WTC11 (cell line): Measurements from ENCODE around the gene CACNA2D3. TPM values are rescaled to one million over a fixed set of nuclear protein-coding genes. Genes with fewer than 3 reads are reported as not detected.

Experiments
- ATAC-seq: fragments of 200-7000 bp; cut with Tn5 transposase; 2 replicates; pipeline ENCODE4 v1.10.0; 2021; ENCODE audit warnings: mild to moderate bottlenecking, moderate library complexity
- CTCF ChIA-PET: fragments of 300-600 bp; sonication (Branson Sonifier 250); formaldehyde crosslinking; loops from one replicate; lab custom pipeline; 2021; ENCODE audit warnings: antibody characterized with exemption; lab: Charles Lee
- POLR2A ChIA-PET: fragments of 350-600 bp; sonication (Branson Sonifier 250); formaldehyde crosslinking; loops from one replicate; lab custom pipeline; 2021; ENCODE audit warnings: antibody characterized with exemption; lab: Charles Lee
- DNase-seq: peaks from one replicate; pipeline ENCODE4 v3.0.0; 2021; ENCODE audit warnings: low spot score
- H3K27ac Mint-ChIP-seq: 2 replicates; pipeline ENCODE4 v1.8.0; 2021; ENCODE audit warnings: mixed read lengths
- H3K27me3 Mint-ChIP-seq: 2 replicates; pipeline ENCODE4 v1.8.0; 2021; ENCODE audit warnings: low read depth, mild to moderate bottlenecking, moderate library complexity, mixed read lengths
- H3K36me3 Mint-ChIP-seq: 2 replicates; pipeline ENCODE4 v1.8.0; 2021; ENCODE audit warnings: mixed read lengths
- H3K4me1 Mint-ChIP-seq: 2 replicates; pipeline ENCODE4 v1.8.0; 2022; ENCODE audit warnings: mixed read lengths
- H3K4me3 Mint-ChIP-seq: 2 replicates; pipeline ENCODE4 v1.8.0; 2021; ENCODE audit warnings: mild to moderate bottlenecking, moderate library complexity, mixed read lengths
- H3K9me3 Mint-ChIP-seq: 2 replicates; pipeline ENCODE4 v1.8.0; 2021; ENCODE audit warnings: mixed read lengths
- CREB1 ChIP-seq: sonication (generic); formaldehyde crosslinking; IDR thresholded peaks from 2 replicates; pipeline ENCODE4 v1.8.0; 2023; ENCODE audit warnings: mild to moderate bottlenecking, missing genetic modification reagents
- JAZF1 ChIP-seq: fragments of 250-450 bp; sonication (Bioruptor Pico); IDR thresholded peaks from 2 replicates; pipeline ENCODE4 v1.9.0; 2021; ENCODE audit warnings: moderate library complexity, mild to moderate bottlenecking, inconsistent platforms
- MYBL2 ChIP-seq: sonication (generic); formaldehyde crosslinking; IDR thresholded peaks from 2 replicates; pipeline ENCODE4 v1.8.1; 2023; ENCODE audit warnings: mild to moderate bottlenecking, moderate library complexity, missing genetic modification reagents
- OVOL2 ChIP-seq: fragments of 250-450 bp; sonication (Bioruptor Pico); IDR thresholded peaks from 2 replicates; pipeline ENCODE4 v1.9.0; 2021; ENCODE audit warnings: mild to moderate bottlenecking, borderline replicate concordance
- PRRX2 ChIP-seq: fragments of 250-450 bp; sonication (Bioruptor Pico); IDR thresholded peaks from 2 replicates; pipeline ENCODE4 v1.8.0; 2021; ENCODE audit warnings: mild to moderate bottlenecking
- RELA ChIP-seq: sonication (generic); formaldehyde crosslinking; IDR thresholded peaks from 2 replicates; pipeline ENCODE4 v1.8.1; 2022; ENCODE audit warnings: missing genetic modification reagents, mild to moderate bottlenecking, borderline replicate concordance
- SOX15 ChIP-seq: fragments of 250-450 bp; sonication (Bioruptor Pico); IDR thresholded peaks from 2 replicates; pipeline ENCODE4 v1.9.0; 2021; ENCODE audit warnings: mild to moderate bottlenecking
- TCF7 ChIP-seq: sonication (generic); formaldehyde crosslinking; IDR thresholded peaks from 2 replicates; pipeline ENCODE4 v1.8.0; 2022; ENCODE audit warnings: mild to moderate bottlenecking, low read depth, missing genetic modification reagents, moderate library complexity
- TEAD4 ChIP-seq: sonication (generic); formaldehyde crosslinking; IDR thresholded peaks from 2 replicates; pipeline ENCODE4 v1.8.0; 2022; ENCODE audit warnings: mild to moderate bottlenecking, missing genetic modification reagents
- TP53 ChIP-seq: sonication (generic); formaldehyde crosslinking; IDR thresholded peaks from 2 replicates; pipeline ENCODE4 v1.8.1; 2023; ENCODE audit warnings: mild to moderate bottlenecking, missing genetic modification reagents
- ZNF121 ChIP-seq: sonication (generic); formaldehyde crosslinking; IDR thresholded peaks from 2 replicates; pipeline ENCODE4 v1.8.0; 2023; ENCODE audit warnings: missing genetic modification reagents
- ZNF317 ChIP-seq: sonication (generic); formaldehyde crosslinking; IDR thresholded peaks from 2 replicates; pipeline ENCODE4 v1.8.1; 2023; ENCODE audit warnings: low read depth, mild to moderate bottlenecking, moderate library complexity, missing genetic modification reagents, borderline replicate concordance
- ZNF396 ChIP-seq: fragments of 250-450 bp; sonication (Bioruptor Pico); IDR thresholded peaks from 2 replicates; pipeline ENCODE4 v1.8.0; 2021; ENCODE audit warnings: mild to moderate bottlenecking, moderate library complexity, borderline replicate concordance
- ZNF416 ChIP-seq: fragments of 250-450 bp; sonication (Bioruptor Pico); IDR thresholded peaks from 2 replicates; pipeline ENCODE4 v1.9.0; 2021; ENCODE audit warnings: mild to moderate bottlenecking, inconsistent platforms
- ZNF423 ChIP-seq: fragments of 250-450 bp; sonication (Bioruptor Pico); IDR thresholded peaks from 2 replicates; pipeline ENCODE4 v2.1.2; 2022; ENCODE audit warnings: mild to moderate bottlenecking, moderate library complexity
- total RNA-seq: library from RNA; stranded (reverse); gene quantifications from 3 replicates; pipeline ENCODE4 v1.2.3, GENCODE V29; 2021
- TF ChIP-seq, protein P1 (sequence below): sonication (generic); formaldehyde crosslinking; IDR thresholded peaks from 2 replicates; pipeline ENCODE4 v1.8.1; 2023; ENCODE audit warnings: mild to moderate bottlenecking, missing genetic modification reagents
- TF ChIP-seq, protein P2 (sequence below): sonication (generic); formaldehyde crosslinking; IDR thresholded peaks from 2 replicates; pipeline ENCODE4 v1.8.1; 2022; ENCODE audit warnings: low read depth, missing genetic modification reagents, borderline replicate concordance
- TF ChIP-seq, protein P3 (sequence below): sonication (generic); formaldehyde crosslinking; conservative IDR thresholded peaks from 2 replicates; pipeline ENCODE4 v1.8.1; 2023; ENCODE audit warnings: mild to moderate bottlenecking, low read depth, missing genetic modification reagents, moderate library complexity
- TF ChIP-seq, protein P4 (sequence below): fragments of 250-450 bp; sonication (Bioruptor Pico); IDR thresholded peaks from 2 replicates; pipeline ENCODE4 v1.9.0; 2021; ENCODE audit warnings: mild to moderate bottlenecking
- TF ChIP-seq, protein P5 (sequence below): fragments of 200-600 bp; IDR thresholded peaks from 2 replicates; pipeline ENCODE4 v1.8.0; 2022; ENCODE audit warnings: antibody characterized with exemption

Gene CACNA2D3
- total RNA-seq, 1 experiment from 2014 or later: 5.0 TPM

DNA sequence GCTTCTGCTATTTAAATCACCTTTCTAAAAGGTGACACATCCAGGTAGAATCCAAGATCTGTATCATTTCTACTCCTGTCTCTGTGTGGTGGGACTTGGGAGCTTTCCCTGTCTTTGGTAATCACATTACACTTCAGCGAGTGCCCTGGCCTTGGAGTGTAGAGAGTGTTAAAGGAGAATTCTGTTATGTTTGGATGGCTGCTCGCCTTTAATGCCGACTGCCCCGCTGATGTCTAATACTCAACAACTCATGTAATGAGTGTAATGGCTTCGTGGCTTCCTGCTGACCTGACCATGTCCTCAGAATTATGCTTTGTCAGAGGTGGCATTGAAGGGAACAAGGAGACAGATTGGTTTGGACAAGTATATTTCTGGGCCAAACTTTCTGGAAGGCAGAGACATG, 871.8 kb downstream of the CACNA2D3 start:
- ChIA-PET POLR2A (no interaction called here), CTCF (no interaction called here)
- peaks cover 5% of the 10 kb centered on the region; the same call in 1 of the 2 replicates for H3K9me3 Mint-ChIP-seq
- no peak overlapping the region; the same call in 1 of the 2 replicates for H3K27ac Mint-ChIP-seq
- TF ChIP-seq ZNF416 (CRISPR knock-in tag) (no peak), JAZF1 (CRISPR knock-in tag) (no peak), TP53 (CRISPR knock-in tag) (no peak), ZNF121 (CRISPR knock-in tag) (no peak), TCF7 (CRISPR knock-in tag) (no peak), OVOL2 (CRISPR knock-in tag) (no peak), MYBL2 (CRISPR knock-in tag) (no peak), SOX15 (CRISPR knock-in tag) (no peak), CREB1 (CRISPR knock-in tag) (no peak), ZNF423 (no peak), RELA (no peak), PRRX2 (no peak), TEAD4 (CRISPR knock-in tag) (no peak), ZNF317 (CRISPR knock-in tag) (no peak), ZNF396 (CRISPR knock-in tag) (no peak)
- TF ChIP-seq, protein P1, sequence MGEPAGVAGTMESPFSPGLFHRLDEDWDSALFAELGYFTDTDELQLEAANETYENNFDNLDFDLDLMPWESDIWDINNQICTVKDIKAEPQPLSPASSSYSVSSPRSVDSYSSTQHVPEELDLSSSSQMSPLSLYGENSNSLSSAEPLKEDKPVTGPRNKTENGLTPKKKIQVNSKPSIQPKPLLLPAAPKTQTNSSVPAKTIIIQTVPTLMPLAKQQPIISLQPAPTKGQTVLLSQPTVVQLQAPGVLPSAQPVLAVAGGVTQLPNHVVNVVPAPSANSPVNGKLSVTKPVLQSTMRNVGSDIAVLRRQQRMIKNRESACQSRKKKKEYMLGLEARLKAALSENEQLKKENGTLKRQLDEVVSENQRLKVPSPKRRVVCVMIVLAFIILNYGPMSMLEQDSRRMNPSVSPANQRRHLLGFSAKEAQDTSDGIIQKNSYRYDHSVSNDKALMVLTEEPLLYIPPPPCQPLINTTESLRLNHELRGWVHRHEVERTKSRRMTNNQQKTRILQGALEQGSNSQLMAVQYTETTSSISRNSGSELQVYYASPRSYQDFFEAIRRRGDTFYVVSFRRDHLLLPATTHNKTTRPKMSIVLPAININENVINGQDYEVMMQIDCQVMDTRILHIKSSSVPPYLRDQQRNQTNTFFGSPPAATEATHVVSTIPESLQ (CRISPR knock-in tag): no peak
- TF ChIP-seq, protein P2, sequence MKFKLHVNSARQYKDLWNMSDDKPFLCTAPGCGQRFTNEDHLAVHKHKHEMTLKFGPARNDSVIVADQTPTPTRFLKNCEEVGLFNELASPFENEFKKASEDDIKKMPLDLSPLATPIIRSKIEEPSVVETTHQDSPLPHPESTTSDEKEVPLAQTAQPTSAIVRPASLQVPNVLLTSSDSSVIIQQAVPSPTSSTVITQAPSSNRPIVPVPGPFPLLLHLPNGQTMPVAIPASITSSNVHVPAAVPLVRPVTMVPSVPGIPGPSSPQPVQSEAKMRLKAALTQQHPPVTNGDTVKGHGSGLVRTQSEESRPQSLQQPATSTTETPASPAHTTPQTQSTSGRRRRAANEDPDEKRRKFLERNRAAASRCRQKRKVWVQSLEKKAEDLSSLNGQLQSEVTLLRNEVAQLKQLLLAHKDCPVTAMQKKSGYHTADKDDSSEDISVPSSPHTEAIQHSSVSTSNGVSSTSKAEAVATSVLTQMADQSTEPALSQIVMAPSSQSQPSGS (CRISPR knock-in tag): no peak
- TF ChIP-seq, protein P3, sequence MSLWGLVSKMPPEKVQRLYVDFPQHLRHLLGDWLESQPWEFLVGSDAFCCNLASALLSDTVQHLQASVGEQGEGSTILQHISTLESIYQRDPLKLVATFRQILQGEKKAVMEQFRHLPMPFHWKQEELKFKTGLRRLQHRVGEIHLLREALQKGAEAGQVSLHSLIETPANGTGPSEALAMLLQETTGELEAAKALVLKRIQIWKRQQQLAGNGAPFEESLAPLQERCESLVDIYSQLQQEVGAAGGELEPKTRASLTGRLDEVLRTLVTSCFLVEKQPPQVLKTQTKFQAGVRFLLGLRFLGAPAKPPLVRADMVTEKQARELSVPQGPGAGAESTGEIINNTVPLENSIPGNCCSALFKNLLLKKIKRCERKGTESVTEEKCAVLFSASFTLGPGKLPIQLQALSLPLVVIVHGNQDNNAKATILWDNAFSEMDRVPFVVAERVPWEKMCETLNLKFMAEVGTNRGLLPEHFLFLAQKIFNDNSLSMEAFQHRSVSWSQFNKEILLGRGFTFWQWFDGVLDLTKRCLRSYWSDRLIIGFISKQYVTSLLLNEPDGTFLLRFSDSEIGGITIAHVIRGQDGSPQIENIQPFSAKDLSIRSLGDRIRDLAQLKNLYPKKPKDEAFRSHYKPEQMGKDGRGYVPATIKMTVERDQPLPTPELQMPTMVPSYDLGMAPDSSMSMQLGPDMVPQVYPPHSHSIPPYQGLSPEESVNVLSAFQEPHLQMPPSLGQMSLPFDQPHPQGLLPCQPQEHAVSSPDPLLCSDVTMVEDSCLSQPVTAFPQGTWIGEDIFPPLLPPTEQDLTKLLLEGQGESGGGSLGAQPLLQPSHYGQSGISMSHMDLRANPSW (CRISPR knock-in tag): no peak
- TF ChIP-seq, protein P4, sequence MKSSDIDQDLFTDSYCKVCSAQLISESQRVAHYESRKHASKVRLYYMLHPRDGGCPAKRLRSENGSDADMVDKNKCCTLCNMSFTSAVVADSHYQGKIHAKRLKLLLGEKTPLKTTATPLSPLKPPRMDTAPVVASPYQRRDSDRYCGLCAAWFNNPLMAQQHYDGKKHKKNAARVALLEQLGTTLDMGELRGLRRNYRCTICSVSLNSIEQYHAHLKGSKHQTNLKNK: no peak
- TF ChIP-seq, protein P5, sequence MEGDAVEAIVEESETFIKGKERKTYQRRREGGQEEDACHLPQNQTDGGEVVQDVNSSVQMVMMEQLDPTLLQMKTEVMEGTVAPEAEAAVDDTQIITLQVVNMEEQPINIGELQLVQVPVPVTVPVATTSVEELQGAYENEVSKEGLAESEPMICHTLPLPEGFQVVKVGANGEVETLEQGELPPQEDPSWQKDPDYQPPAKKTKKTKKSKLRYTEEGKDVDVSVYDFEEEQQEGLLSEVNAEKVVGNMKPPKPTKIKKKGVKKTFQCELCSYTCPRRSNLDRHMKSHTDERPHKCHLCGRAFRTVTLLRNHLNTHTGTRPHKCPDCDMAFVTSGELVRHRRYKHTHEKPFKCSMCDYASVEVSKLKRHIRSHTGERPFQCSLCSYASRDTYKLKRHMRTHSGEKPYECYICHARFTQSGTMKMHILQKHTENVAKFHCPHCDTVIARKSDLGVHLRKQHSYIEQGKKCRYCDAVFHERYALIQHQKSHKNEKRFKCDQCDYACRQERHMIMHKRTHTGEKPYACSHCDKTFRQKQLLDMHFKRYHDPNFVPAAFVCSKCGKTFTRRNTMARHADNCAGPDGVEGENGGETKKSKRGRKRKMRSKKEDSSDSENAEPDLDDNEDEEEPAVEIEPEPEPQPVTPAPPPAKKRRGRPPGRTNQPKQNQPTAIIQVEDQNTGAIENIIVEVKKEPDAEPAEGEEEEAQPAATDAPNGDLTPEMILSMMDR: no peak
- TF ChIP-seq, all 79 proteins: peak for 0
- Mint-ChIP-seq H3K4me1 (peaks cover 4% of the 10 kb centered on the region), H3K27me3 (no peaks in the 10 kb centered on the region), H3K36me3 (peaks cover 6% of the 10 kb centered on the region; the same call in 1 of the 2 replicates), H3K4me3 (no peak overlapping the region)
- DNase-seq (no peak), ATAC-seq (no peak)
